Activated naive CD4-positive, alpha-beta T cell treated with anti-CD3 and anti-CD28 coated beads for 36 hours (primary cell): ENCODE data around the gene TRMO. TPM values are rescaled to one million over a fixed set of nuclear protein-coding genes. Genes with fewer than 3 reads are reported as not detected.
A peak's percentile ranks its signal among the peaks of the same experiment; 100 is the strongest.

ENCODE experiments used
- CTCF ChIA-PET: fragments of 350-600 bp; sonication (Branson Sonifier 250); formaldehyde crosslinking; loops from one replicate; lab custom pipeline; 2021; ENCODE audit warnings: antibody characterized with exemption; lab: Charles Lee
- DNase-seq: peaks from one replicate; pipeline ENCODE4 v3.0.0-alpha.2; 2020
- H3K27ac Mint-ChIP-seq: one replicate; pipeline ENCODE4 v1.8.0; 2021; ENCODE audit warnings: mild to moderate bottlenecking, mixed read lengths
- H3K27me3 Mint-ChIP-seq: one replicate; pipeline ENCODE4 v1.8.0; 2021; ENCODE audit warnings: low read depth, mixed read lengths
- H3K36me3 Mint-ChIP-seq: one replicate; pipeline ENCODE4 v1.8.0; 2021; ENCODE audit warnings: low read depth, mixed read lengths
- H3K4me1 Mint-ChIP-seq: one replicate; pipeline ENCODE4 v1.8.0; 2021; ENCODE audit warnings: low read depth, mixed read lengths
- H3K4me3 Mint-ChIP-seq: one replicate; pipeline ENCODE4 v1.8.0; 2021; ENCODE audit warnings: mild to moderate bottlenecking, moderate library complexity, mixed read lengths
- H3K9me3 Mint-ChIP-seq: one replicate; pipeline ENCODE4 v1.8.0; 2021; ENCODE audit warnings: mixed read lengths
- intact Hi-C: fragments of 100-400 bp; cut with micrococcal nuclease; formaldehyde crosslinking; loops from one replicate; pipeline ENCODE4 v1.15.1; 2023
- total RNA-seq, 2 experiments: library from RNA; stranded (reverse); gene quantifications; one replicate each; pipeline ENCODE4 v1.2.3, GENCODE V29; 2021

TRMO gene
- total RNA-seq, 2 experiments from 2014 or later, result 10.7 to 10.8 TPM

- Mint-ChIP-seq H3K4me1 (peaks cover 50% of the 10 kb centered on the region), H3K27ac (peak overlapping the region; percentile 97), H3K9me3 (no peaks in the 10 kb centered on the region), H3K27me3 (peaks cover 5% of the 10 kb centered on the region), H3K4me3 (peak overlapping the region; percentile 86), H3K36me3 (peaks cover 16% of the 10 kb centered on the region)
- CTCF ChIA-PET, result interaction anchor here (0.7 to 8.1 kb wide), 2 partner anchors 14 to 41 kb away, joined by 3 to 114 read pairs; no protein-coding TSS in a partner anchor
- intact Hi-C loops, result loop anchor here (1.0 kb wide), 1 partner anchor 12 kb away; no protein-coding TSS in a partner anchor
- no peak for DNase-seq
These were observed 3.7 kb downstream of the TRMO start for GRCh38 chr9:97918611-97919010.

GRCh38 chr9:97911970-97912369, 10.3 kb downstream of the TRMO start:
- Mint-ChIP-seq H3K9me3 (no peaks in the 10 kb centered on the region), H3K27me3 (no peaks in the 10 kb centered on the region), H3K36me3 (peaks cover 17% of the 10 kb centered on the region), H3K4me1 (peaks cover 45% of the 10 kb centered on the region), H3K27ac (no peak overlapping the region), H3K4me3 (no peak overlapping the region)
- DNase-seq, result no peak
- intact Hi-C loops, result no loop called here
- CTCF ChIA-PET, result interaction anchor here (1.4 to 3.5 kb wide), 2 partner anchors 10 to 11 kb away, joined by 6 to 11 read pairs; partner anchors contain the start of gene TRMO

GRCh38 chr9:97911528-97911927, 10.8 kb downstream of the TRMO start:
- Mint-ChIP-seq H3K36me3 (peaks cover 17% of the 10 kb centered on the region), H3K27me3 (no peaks in the 10 kb centered on the region), H3K9me3 (no peaks in the 10 kb centered on the region), H3K27ac (no peak overlapping the region), H3K4me1 (peaks cover 44% of the 10 kb centered on the region), H3K4me3 (no peak overlapping the region)
- DNase-seq, result no peak
- intact Hi-C loops, result no loop called here
- CTCF ChIA-PET, result interaction anchor here (1.4 to 3.5 kb wide), 2 partner anchors 10 to 11 kb away, joined by 6 to 11 read pairs; partner anchors contain the start of gene TRMO

GRCh38 chr9:97910357-97910756, 11.9 kb downstream of the TRMO start:
- peaks cover 21% of the 10 kb centered on the region for H3K36me3 Mint-ChIP-seq
- no peaks in the 10 kb centered on the region for H3K27me3 Mint-ChIP-seq
- H3K27ac Mint-ChIP-seq, result peak overlapping the region; percentile 86
- no peaks in the 10 kb centered on the region for H3K9me3 Mint-ChIP-seq
- no peak overlapping the region for H3K4me3 Mint-ChIP-seq
- intact Hi-C loops, result no loop called here
- DNase-seq, result no peak
- CTCF ChIA-PET, result interaction anchor here (3.5 kb wide), 1 partner anchor 12 kb away, joined by 11 read pairs; the partner anchor contains the start of gene TRMO
- H3K4me1 Mint-ChIP-seq, result peaks cover 48% of the 10 kb centered on the region

- CTCF ChIA-PET, result interaction anchor here (0.6 to 10.4 kb wide), 4 partner anchors 8 to 247 kb away, joined by 3 to 114 read pairs (median 4); partner anchors contain the start of gene TRMO
- DNase-seq, result no peak
- Mint-ChIP-seq H3K36me3 (peaks cover 17% of the 10 kb centered on the region), H3K4me3 (no peak overlapping the region), H3K9me3 (no peaks in the 10 kb centered on the region), H3K27ac (peak overlapping the region; percentile 86), H3K27me3 (no peaks in the 10 kb centered on the region), H3K4me1 (peaks cover 49% of the 10 kb centered on the region)
- intact Hi-C loops, result loop anchor here (5.0 kb wide), 1 partner anchor 349 kb away; the partner anchor contains the start of gene TBC1D2
These were observed 13.6 kb downstream of the TRMO start for GRCh38 chr9:97908705-97909104.

- no peaks in the 10 kb centered on the region for H3K27me3 Mint-ChIP-seq
- H3K4me3 Mint-ChIP-seq, result no peak overlapping the region
- H3K36me3 Mint-ChIP-seq, result peaks cover 14% of the 10 kb centered on the region
- H3K27ac Mint-ChIP-seq, result peak overlapping the region; percentile 76
- DNase-seq, result no peak
- CTCF ChIA-PET, result interaction anchor here (1.1 to 10.4 kb wide), 2 partner anchors 13 to 211 kb away, joined by 3 to 114 read pairs; partner anchors contain the start of gene TRMO
- intact Hi-C loops, result loop anchor here (5.0 kb wide), 1 partner anchor 350 kb away; the partner anchor contains the start of gene TBC1D2
- no peaks in the 10 kb centered on the region for H3K9me3 Mint-ChIP-seq
- peaks cover 59% of the 10 kb centered on the region for H3K4me1 Mint-ChIP-seq
These were observed 14.7 kb downstream of the TRMO start for GRCh38 chr9:97907632-97908031.

GRCh38 chr9:97907046-97907445, 15.3 kb downstream of the TRMO start:
- Mint-ChIP-seq H3K27me3 (no peaks in the 10 kb centered on the region), H3K9me3 (no peaks in the 10 kb centered on the region), H3K27ac (peak overlapping the region; percentile 98), H3K4me1 (peaks cover 62% of the 10 kb centered on the region), H3K4me3 (no peak overlapping the region), H3K36me3 (peaks cover 14% of the 10 kb centered on the region)
- CTCF ChIA-PET, result interaction anchor here (0.6 to 12.9 kb wide), 5 partner anchors 11 to 211 kb away, joined by 3 to 170 read pairs (median 4); partner anchors contain the start of gene TRMO
- peak; percentile 36 for DNase-seq
- intact Hi-C loops, result loop anchor here (5.0 kb wide), 1 partner anchor 350 kb away; the partner anchor contains the start of gene TBC1D2

GRCh38 chr9:97906236-97906831, 16.0 kb downstream of the TRMO start:
- no peaks in the 10 kb centered on the region for H3K9me3 Mint-ChIP-seq
- peak; percentile 66 for DNase-seq
- CTCF ChIA-PET, result interaction anchor here (0.6 to 12.9 kb wide), 6 partner anchors 10 to 77 kb away, joined by 3 to 170 read pairs (median 4); partner anchors contain the start of genes ANP32B and TRMO
- peak overlapping the region; percentile 80 for H3K4me3 Mint-ChIP-seq
- no peaks in the 10 kb centered on the region for H3K27me3 Mint-ChIP-seq
- intact Hi-C loops, result loop anchor here (1.0 to 5.0 kb wide), 3 partner anchors 12 to 351 kb away; partner anchors contain the start of genes TBC1D2 and TRMO
- H3K4me1 Mint-ChIP-seq, result peaks cover 69% of the 10 kb centered on the region
- peaks cover 15% of the 10 kb centered on the region for H3K36me3 Mint-ChIP-seq
- peak overlapping the region; percentile 98 for H3K27ac Mint-ChIP-seq

- Mint-ChIP-seq H3K9me3 (no peaks in the 10 kb centered on the region), H3K27me3 (no peaks in the 10 kb centered on the region), H3K36me3 (peaks cover 15% of the 10 kb centered on the region), H3K4me1 (peaks cover 75% of the 10 kb centered on the region), H3K4me3 (peak overlapping the region; percentile 74), H3K27ac (peak overlapping the region; percentile 83)
- CTCF ChIA-PET, result interaction anchor here (0.8 to 12.9 kb wide), 5 partner anchors 9 to 209 kb away, joined by 3 to 170 read pairs (median 6); partner anchors contain the start of gene TRMO
- intact Hi-C loops, result loop anchor here (2.0 to 5.0 kb wide), 2 partner anchors 272 to 352 kb away; partner anchors contain the start of genes NCBP1, TBC1D2 and TSTD2
- peak; percentile 53 for DNase-seq
These were observed 17.1 kb downstream of the TRMO start for GRCh38 chr9:97905228-97905627.

GRCh38 chr9:97904725-97905124, 17.6 kb downstream of the TRMO start:
- H3K27ac Mint-ChIP-seq, result peak overlapping the region; percentile 83
- H3K4me3 Mint-ChIP-seq, result peak overlapping the region; percentile 74
- H3K36me3 Mint-ChIP-seq, result peaks cover 15% of the 10 kb centered on the region
- no peaks in the 10 kb centered on the region for H3K27me3 Mint-ChIP-seq
- H3K4me1 Mint-ChIP-seq, result peaks cover 77% of the 10 kb centered on the region
- intact Hi-C loops, result loop anchor here (2.0 to 5.0 kb wide), 4 partner anchors 47 to 353 kb away; partner anchors contain the start of genes NCBP1, TBC1D2 and TSTD2
- no peaks in the 10 kb centered on the region for H3K9me3 Mint-ChIP-seq
- peak; percentile 80 for DNase-seq
- CTCF ChIA-PET, result interaction anchor here (0.6 to 12.9 kb wide), 5 partner anchors 9 to 361 kb away, joined by 3 to 170 read pairs (median 6); partner anchors contain the start of gene TRMO

GRCh38 chr9:97903177-97903576, 19.1 kb downstream of the TRMO start:
- Mint-ChIP-seq H3K4me3 (no peak overlapping the region), H3K36me3 (peaks cover 15% of the 10 kb centered on the region), H3K27me3 (no peaks in the 10 kb centered on the region), H3K9me3 (no peaks in the 10 kb centered on the region), H3K27ac (peak overlapping the region; percentile 38), H3K4me1 (peaks cover 75% of the 10 kb centered on the region)
- intact Hi-C loops, result loop anchor here (5.0 kb wide), 2 partner anchors 46 to 101 kb away; no protein-coding TSS in a partner anchor
- CTCF ChIA-PET, result interaction anchor here (0.8 to 12.9 kb wide), 6 partner anchors 14 to 207 kb away, joined by 3 to 170 read pairs (median 4); partner anchors contain the start of gene TRMO
- DNase-seq, result no peak
